Cardiac muscle cell (in vitro differentiated cells and primary cell): ENCODE data around the gene CDH1. TPM values are rescaled to one million over a fixed set of nuclear protein-coding genes. Genes with fewer than 3 reads are reported as not detected.

Source experiments
- DNase-seq, 2 donors: peaks; one replicate each; pipeline versions ENCODE4 v3.0.0 to v3.0.0-alpha.2; 2010 to 2017; ENCODE audit warnings: low read depth in 1 of 2, low spot score in 1 of 2
- H3K27ac ChIP-seq: fragments of 200-600 bp; sonication (generic); 2 replicates; pipeline ENCODE4 v1.5.1; 2016
- H3K27me3 ChIP-seq: fragments of 200-600 bp; sonication (generic); 2 replicates; pipeline ENCODE4 v1.6.0; 2016; ENCODE audit warnings: control low read depth
- H3K36me3 ChIP-seq: fragments of 200-600 bp; sonication (generic); 2 replicates; pipeline ENCODE4 v1.5.1; 2016; ENCODE audit warnings: control low read depth
- H3K4me1 ChIP-seq: fragments of 200-600 bp; sonication (generic); 2 replicates; pipeline ENCODE4 v1.8.1; 2017; ENCODE audit warnings: low read depth, mild to moderate bottlenecking, mixed run types
- H3K4me3 ChIP-seq: fragments of 200-600 bp; sonication (generic); 2 replicates; pipeline ENCODE4 v1.5.1; 2016; ENCODE audit warnings: mild to moderate bottlenecking
- H3K9me3 ChIP-seq: fragments of 200-600 bp; sonication (generic); 2 replicates; pipeline ENCODE4 v1.5.1; 2017; ENCODE audit warnings: low read depth, mild to moderate bottlenecking, control low read depth
- CTCF ChIP-seq: IDR thresholded peaks from 2 replicates; pipeline ENCODE4 v1.5.1; 2012; ENCODE audit warnings: low read depth, mild to moderate bottlenecking, low read length
- polyA plus RNA-seq: library from polyadenylated mRNA; unstranded; fragments of >200 nt; fragmentation: Nextera tagmentation; extraction: Ambion mirVana; gene quantifications from 2 replicates; pipeline ENCODE4 v1.2.1, GENCODE V29; 2016
- total RNA-seq: library from RNA; depleted of rRNA; stranded (reverse); fragments of >200 nt; gene quantifications from 2 replicates; pipeline ENCODE4 v1.2.3, GENCODE V29; 2016

Gene CDH1
- total and polyA plus RNA-seq, 2 experiments from 2014 or later = 0.09 to 1.4 TPM

GRCh38 chr16:68792465-68793324 lies 55.6 kb downstream of the CDH1 start:
- Histone ChIP-seq H3K27ac (no peak overlapping the region), H3K9me3 (no peaks in the 10 kb centered on the region), H3K36me3 (no peaks in the 10 kb centered on the region), H3K4me3 (no peak overlapping the region), H3K27me3 (no peaks in the 10 kb centered on the region), H3K4me1 (no peaks in the 10 kb centered on the region)
- DNase-seq = peak in 1 of 2 donors; percentile 93
- no peak for TF ChIP-seq CTCF

GRCh38 chr16:68793401-68793857 lies 56.3 kb downstream of the CDH1 start:
- DNase-seq = no peak
- no peak for TF ChIP-seq CTCF
- no peaks in the 10 kb centered on the region for H3K4me1 ChIP-seq
- no peak overlapping the region for H3K4me3 ChIP-seq
- H3K9me3 ChIP-seq = no peaks in the 10 kb centered on the region
- H3K27me3 ChIP-seq = no peaks in the 10 kb centered on the region
- no peak overlapping the region for H3K27ac ChIP-seq
- no peaks in the 10 kb centered on the region for H3K36me3 ChIP-seq

GRCh38 chr16:68798398-68798797 lies 61.3 kb downstream of the CDH1 start:
- H3K9me3 ChIP-seq = no peaks in the 10 kb centered on the region
- no peak for TF ChIP-seq CTCF
- H3K27ac ChIP-seq = no peak overlapping the region
- no peaks in the 10 kb centered on the region for H3K36me3 ChIP-seq
- no peak overlapping the region for H3K4me3 ChIP-seq
- H3K27me3 ChIP-seq = no peaks in the 10 kb centered on the region
- H3K4me1 ChIP-seq = peaks cover 9% of the 10 kb centered on the region
- no peak for DNase-seq

GRCh38 chr16:68800257-68800875 lies 63.3 kb downstream of the CDH1 start:
- Histone ChIP-seq H3K27me3 (no peaks in the 10 kb centered on the region), H3K4me1 (peaks cover 9% of the 10 kb centered on the region), H3K4me3 (no peak overlapping the region), H3K27ac (no peak overlapping the region), H3K36me3 (no peaks in the 10 kb centered on the region), H3K9me3 (no peaks in the 10 kb centered on the region)
- peak; percentile 84 to 96 for DNase-seq
- TF ChIP-seq CTCF = peak; percentile 87

GRCh38 chr16:68802190-68802589 lies 65.1 kb downstream of the CDH1 start:
- Histone ChIP-seq H3K9me3 (no peaks in the 10 kb centered on the region), H3K36me3 (no peaks in the 10 kb centered on the region), H3K4me1 (peaks cover 9% of the 10 kb centered on the region), H3K4me3 (no peak overlapping the region), H3K27ac (no peak overlapping the region), H3K27me3 (no peaks in the 10 kb centered on the region)
- no peak for TF ChIP-seq CTCF
- DNase-seq = peak in 1 of 2 donors; percentile 94
